C4-2B (cell line): Measurements from ENCODE around the gene KCNA4.

Experiments used
- ZFX ChIP-seq: fragments of 450-650 bp; IDR thresholded peaks from 2 replicates; pipeline ENCODE4 v1.6.1; 2017
- TF ChIP-seq, protein P1 (sequence below): fragments of 450-650 bp; conservative IDR thresholded peaks from 2 replicates; pipeline ENCODE4 v1.5.1; 2017; ENCODE audit warnings: mild to moderate bottlenecking

DNA sequence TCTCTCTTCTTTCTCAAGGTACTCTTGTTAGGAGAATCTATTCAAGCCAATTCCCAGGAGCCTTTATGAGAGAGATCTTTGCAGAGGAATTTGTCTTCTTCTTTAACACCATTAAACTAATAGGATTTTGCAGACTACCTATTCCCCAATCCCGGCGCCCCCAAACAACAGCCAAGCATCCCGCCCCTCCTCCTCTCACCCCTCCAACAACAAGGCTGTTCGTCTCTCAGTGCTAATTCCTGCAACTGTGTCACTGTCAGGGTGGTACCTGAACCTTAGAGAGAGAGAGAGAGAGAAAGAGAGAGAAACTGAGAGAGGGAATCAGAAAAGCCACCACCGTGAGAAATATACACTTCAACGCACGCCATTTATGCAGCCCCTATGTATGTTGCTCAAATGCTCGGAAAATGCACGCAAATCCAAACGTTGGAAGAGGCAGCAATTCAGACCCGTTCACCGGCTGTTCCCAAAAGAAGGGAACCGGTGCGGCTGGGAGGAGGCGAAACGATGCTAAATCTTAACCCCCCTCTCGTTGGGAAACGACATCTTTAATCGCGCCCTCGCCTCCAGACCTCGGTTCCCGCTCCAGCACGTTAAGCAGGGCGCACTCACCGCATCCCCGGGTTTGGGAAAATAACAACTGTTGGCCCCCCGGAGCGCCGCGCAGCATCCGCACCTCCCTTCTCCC is 961 bp downstream of the KCNA4 start:
- TF ChIP-seq, protein P1, sequence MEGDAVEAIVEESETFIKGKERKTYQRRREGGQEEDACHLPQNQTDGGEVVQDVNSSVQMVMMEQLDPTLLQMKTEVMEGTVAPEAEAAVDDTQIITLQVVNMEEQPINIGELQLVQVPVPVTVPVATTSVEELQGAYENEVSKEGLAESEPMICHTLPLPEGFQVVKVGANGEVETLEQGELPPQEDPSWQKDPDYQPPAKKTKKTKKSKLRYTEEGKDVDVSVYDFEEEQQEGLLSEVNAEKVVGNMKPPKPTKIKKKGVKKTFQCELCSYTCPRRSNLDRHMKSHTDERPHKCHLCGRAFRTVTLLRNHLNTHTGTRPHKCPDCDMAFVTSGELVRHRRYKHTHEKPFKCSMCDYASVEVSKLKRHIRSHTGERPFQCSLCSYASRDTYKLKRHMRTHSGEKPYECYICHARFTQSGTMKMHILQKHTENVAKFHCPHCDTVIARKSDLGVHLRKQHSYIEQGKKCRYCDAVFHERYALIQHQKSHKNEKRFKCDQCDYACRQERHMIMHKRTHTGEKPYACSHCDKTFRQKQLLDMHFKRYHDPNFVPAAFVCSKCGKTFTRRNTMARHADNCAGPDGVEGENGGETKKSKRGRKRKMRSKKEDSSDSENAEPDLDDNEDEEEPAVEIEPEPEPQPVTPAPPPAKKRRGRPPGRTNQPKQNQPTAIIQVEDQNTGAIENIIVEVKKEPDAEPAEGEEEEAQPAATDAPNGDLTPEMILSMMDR, result no peak
- TF ChIP-seq ZFX, result no peak
